ENCODE results near the gene ACVR1. TPM values are rescaled to one million over a fixed set of nuclear protein-coding genes. Genes with fewer than 3 reads are reported as not detected.

The ACVR1 gene
- 22.4 and 22.5 TPM in 2 replicates for total RNA-seq

GRCh38 chr2:157876066-157876785 lies at the start of gene ACVR1:
ACVR1 (minus strand) TSS chr2:157876330; CDS start chr2:157799493, 76,837 bp downstream.
- H3K4me3 ChIP-seq (ENCODE audit: low read depth, low read length), result peak within 1 kb of the TSS; percentile 89
- TF ChIP-seq CTCF (IDR thresholded peaks at IDR 0.05; ENCODE audit: insufficient read depth, low read length, poor library complexity, severe bottlenecking), result peak; percentile 7
- H3K36me3 ChIP-seq (ENCODE audit: control insufficient read depth, insufficient read depth, low read length), result no peaks in the 10 kb centered on the region
- H3K27me3 ChIP-seq (ENCODE audit: control insufficient read depth, insufficient read depth, low read length), result no peaks in the 10 kb centered on the region
- peak; percentile 86 for DNase-seq (ENCODE audit: low read depth)

GRCh38 chr2:157925071-157925470 lies 48.9 kb upstream of the ACVR1 start:
- DNase-seq (ENCODE audit: low read depth), result no peak
- H3K4me3 ChIP-seq (ENCODE audit: low read depth, low read length), result no peak overlapping the region
- no peaks in the 10 kb centered on the region for H3K36me3 ChIP-seq (ENCODE audit: control insufficient read depth, insufficient read depth, low read length)
- no peaks in the 10 kb centered on the region for H3K27me3 ChIP-seq (ENCODE audit: control insufficient read depth, insufficient read depth, low read length)
- no peak for TF ChIP-seq CTCF (IDR thresholded peaks at IDR 0.05; ENCODE audit: insufficient read depth, low read length, poor library complexity, severe bottlenecking)

GRCh38 chr2:157923598-157924217 lies 47.6 kb upstream of the ACVR1 start:
- DNase-seq (ENCODE audit: low read depth), result no peak
- Histone ChIP-seq H3K36me3 (ENCODE audit: control insufficient read depth, insufficient read depth, low read length) (no peaks in the 10 kb centered on the region), H3K4me3 (ENCODE audit: low read depth, low read length) (no peak overlapping the region), H3K27me3 (ENCODE audit: control insufficient read depth, insufficient read depth, low read length) (peaks cover 2% of the 10 kb centered on the region)
- TF ChIP-seq CTCF (IDR thresholded peaks at IDR 0.05; ENCODE audit: insufficient read depth, low read length, poor library complexity, severe bottlenecking), result no peak

GRCh38 chr2:157922815-157923214 lies 46.7 kb upstream of the ACVR1 start:
- TF ChIP-seq CTCF (IDR thresholded peaks at IDR 0.05; ENCODE audit: insufficient read depth, low read length, poor library complexity, severe bottlenecking), result no peak
- no peak for DNase-seq (ENCODE audit: low read depth)
- no peak overlapping the region for H3K4me3 ChIP-seq (ENCODE audit: low read depth, low read length)
- no peaks in the 10 kb centered on the region for H3K36me3 ChIP-seq (ENCODE audit: control insufficient read depth, insufficient read depth, low read length)
- peaks cover 2% of the 10 kb centered on the region for H3K27me3 ChIP-seq (ENCODE audit: control insufficient read depth, insufficient read depth, low read length)

- TF ChIP-seq CTCF (IDR thresholded peaks at IDR 0.05; ENCODE audit: insufficient read depth, low read length, poor library complexity, severe bottlenecking), result no peak
- no peak for DNase-seq (ENCODE audit: low read depth)
- Histone ChIP-seq H3K27me3 (ENCODE audit: control insufficient read depth, insufficient read depth, low read length) (peaks cover 2% of the 10 kb centered on the region), H3K36me3 (ENCODE audit: control insufficient read depth, insufficient read depth, low read length) (no peaks in the 10 kb centered on the region), H3K4me3 (ENCODE audit: low read depth, low read length) (no peak overlapping the region)
Measured at GRCh38 chr2:157922336-157922735, 46.2 kb upstream of the ACVR1 start.

Data from kidney epithelial cell (primary cell).